CD4-positive, alpha-beta memory T cell (primary cell): ENCODE measurements around the gene GPX7. TPM values are rescaled to one million over a fixed set of nuclear protein-coding genes. Genes with fewer than 3 reads are reported as not detected.

Source experiments
- CTCF ChIA-PET: fragments of 350-600 bp; sonication (Branson Sonifier 250); formaldehyde crosslinking; loops from one replicate; lab custom pipeline; 2021; ENCODE audit warnings: inconsistent platforms; ENCODE audit not compliant: partially characterized antibody; lab: Charles Lee
- POLR2A ChIA-PET: fragments of 350-600 bp; sonication (Branson Sonifier 250); formaldehyde crosslinking; loops from one replicate; lab custom pipeline; 2021; ENCODE audit not compliant: partially characterized antibody; lab: Charles Lee
- DNase-seq, 5 donors: peaks; one replicate each; pipeline versions ENCODE4 v3.0.0 to v3.0.0-alpha.2; 2020 to 2022; ENCODE audit warnings: mixed read lengths in 1 of 5
- H3K27ac ChIP-seq: one replicate; pipeline ENCODE4 v1.7.0; 2013; ENCODE audit warnings: low read depth, low read length
- H3K27me3 ChIP-seq: 2 replicates; pipeline ENCODE4 v1.7.0; 2013; ENCODE audit warnings: mild to moderate bottlenecking, low read length, moderate library complexity; ENCODE audit not compliant: insufficient read depth
- H3K36me3 ChIP-seq: 2 replicates; pipeline ENCODE4 v1.7.0; 2013; ENCODE audit warnings: mild to moderate bottlenecking, low read length, moderate library complexity; ENCODE audit not compliant: insufficient read depth
- H3K4me1 ChIP-seq: 2 replicates; pipeline ENCODE4 v1.7.0; 2013; ENCODE audit warnings: mild to moderate bottlenecking, low read length, moderate library complexity; ENCODE audit not compliant: insufficient read depth
- H3K4me3 ChIP-seq, 2 donors: one replicate each; pipeline ENCODE4 v1.7.0; 2013; ENCODE audit warnings: low read length in 2 of 2, mild to moderate bottlenecking in 1 of 2
- H3K9me3 ChIP-seq, 2 donors: one replicate each; pipeline ENCODE4 v1.7.0; 2013; ENCODE audit warnings: low read length in 2 of 2, control low read depth in 1 of 2; ENCODE audit not compliant: control insufficient read depth in 1 of 2
- H3K27ac Mint-ChIP-seq, 7 donors: one replicate each; pipeline ENCODE4 v1.8.0; 2020 to 2021; ENCODE audit warnings: mixed read lengths in 7 of 7, mild to moderate bottlenecking in 6 of 7, inconsistent platforms in 3 of 7, moderate library complexity in 3 of 7
- H3K27me3 Mint-ChIP-seq, 2 donors: one replicate each; pipeline ENCODE4 v1.8.0; 2020 to 2021; ENCODE audit warnings: mixed read lengths in 2 of 2
- H3K36me3 Mint-ChIP-seq, 2 donors: one replicate each; pipeline ENCODE4 v1.8.0; 2020 to 2021; ENCODE audit warnings: mixed read lengths in 2 of 2, inconsistent platforms in 1 of 2, mild to moderate bottlenecking in 1 of 2
- H3K4me1 Mint-ChIP-seq, 4 donors: one replicate each; pipeline ENCODE4 v1.8.0; 2020 to 2021; ENCODE audit warnings: mixed read lengths in 4 of 4, mild to moderate bottlenecking in 1 of 4
- H3K4me3 Mint-ChIP-seq, 8 donors: one replicate each; pipeline ENCODE4 v1.8.0; 2020 to 2021; ENCODE audit warnings: mixed read lengths in 8 of 8, mild to moderate bottlenecking in 7 of 8, moderate library complexity in 6 of 8, inconsistent platforms in 3 of 8
- H3K9me3 Mint-ChIP-seq, 8 donors: one replicate each; pipeline ENCODE4 v1.8.0; 2020 to 2021; ENCODE audit warnings: mixed read lengths in 8 of 8, mild to moderate bottlenecking in 5 of 8, inconsistent platforms in 3 of 8, moderate library complexity in 1 of 8
- intact Hi-C: fragments of 100-400 bp; cut with micrococcal nuclease; formaldehyde crosslinking; loops from one replicate; pipeline ENCODE4 v1.15.1; 2023
- polyA plus RNA-seq, 2 donors: library from polyadenylated mRNA; unstranded; fragments of 300-500 nt; fragmentation: Illumina TruSeq; gene quantifications; one replicate each; pipeline ENCODE4 v1.2.3, GENCODE V29; 2021
- total RNA-seq, 2 experiments: library from RNA; stranded (reverse); gene quantifications; one replicate each; pipeline ENCODE4 v1.2.3, GENCODE V29; 2021

The GPX7 gene
- total and polyA plus RNA-seq, 4 experiments from 2014 or later, result 26.3 to 34.4 (median 30.8) TPM

DNA sequence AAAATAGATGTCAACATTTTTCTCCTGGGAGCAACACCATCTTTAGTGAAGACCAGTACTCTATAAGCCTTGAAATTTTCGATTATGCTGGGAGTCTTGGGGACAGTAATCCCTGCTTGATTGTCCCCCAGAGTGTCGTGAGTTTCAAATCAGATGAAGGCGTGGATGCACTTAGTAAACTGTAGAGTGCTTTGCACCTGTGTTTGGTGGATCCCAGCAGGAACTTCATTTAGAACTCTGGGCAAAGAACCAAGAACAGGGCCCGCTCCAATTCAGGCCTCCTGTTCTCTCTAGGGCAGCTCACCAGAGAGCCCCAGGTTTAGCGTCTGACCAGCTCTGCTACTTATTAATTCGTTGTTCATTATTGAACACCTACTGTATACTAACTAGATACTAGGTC lies 1.5 kb downstream of the GPX7 start:
- no peaks in the 10 kb centered on the region for H3K27me3 ChIP-seq
- H3K4me3 ChIP-seq, result peak overlapping the region in 1 of 2 donors; percentile 64
- no peak for DNase-seq
- intact Hi-C loops, result loop anchor here (1.0 to 10.0 kb wide), 3 partner anchors 29 to 81 kb away; partner anchors contain the start of gene TUT4
- H3K27me3 Mint-ChIP-seq, result no peaks in the 10 kb centered on the region
- ChIA-PET POLR2A (interaction anchor here (0.9 to 10.4 kb wide), 6 partner anchors 10 to 200 kb away, joined by 3 to 188 read pairs (median 6); partner anchors contain the start of genes ORC1, PRPF38A, SHISAL2A and TUT4), CTCF (interaction anchor here (1.1 to 2.2 kb wide), 4 partner anchors 9 to 34 kb away, joined by 3 to 15 read pairs (median 4); partner anchors contain the start of gene SHISAL2A)
- H3K4me1 ChIP-seq, result peaks cover 39% of the 10 kb centered on the region
- no peaks in the 10 kb centered on the region for H3K9me3 ChIP-seq
- H3K27ac Mint-ChIP-seq, result peak overlapping the region; percentile 89 to 97 (median 94)
- peaks cover 38 to 61% (median 48%) of the 10 kb centered on the region in 4 donors for H3K4me1 Mint-ChIP-seq
- H3K4me3 Mint-ChIP-seq, result peak overlapping the region; percentile 89 to 94 (median 92)
- peaks cover 20% of the 10 kb centered on the region for H3K36me3 ChIP-seq
- peaks cover 21 to 34% of the 10 kb centered on the region in 2 donors for H3K36me3 Mint-ChIP-seq
- H3K9me3 Mint-ChIP-seq, result peaks cover 0 to 1% (median 0%) of the 10 kb centered on the region in 8 donors
- H3K27ac ChIP-seq, result peak overlapping the region; percentile 69

DNA sequence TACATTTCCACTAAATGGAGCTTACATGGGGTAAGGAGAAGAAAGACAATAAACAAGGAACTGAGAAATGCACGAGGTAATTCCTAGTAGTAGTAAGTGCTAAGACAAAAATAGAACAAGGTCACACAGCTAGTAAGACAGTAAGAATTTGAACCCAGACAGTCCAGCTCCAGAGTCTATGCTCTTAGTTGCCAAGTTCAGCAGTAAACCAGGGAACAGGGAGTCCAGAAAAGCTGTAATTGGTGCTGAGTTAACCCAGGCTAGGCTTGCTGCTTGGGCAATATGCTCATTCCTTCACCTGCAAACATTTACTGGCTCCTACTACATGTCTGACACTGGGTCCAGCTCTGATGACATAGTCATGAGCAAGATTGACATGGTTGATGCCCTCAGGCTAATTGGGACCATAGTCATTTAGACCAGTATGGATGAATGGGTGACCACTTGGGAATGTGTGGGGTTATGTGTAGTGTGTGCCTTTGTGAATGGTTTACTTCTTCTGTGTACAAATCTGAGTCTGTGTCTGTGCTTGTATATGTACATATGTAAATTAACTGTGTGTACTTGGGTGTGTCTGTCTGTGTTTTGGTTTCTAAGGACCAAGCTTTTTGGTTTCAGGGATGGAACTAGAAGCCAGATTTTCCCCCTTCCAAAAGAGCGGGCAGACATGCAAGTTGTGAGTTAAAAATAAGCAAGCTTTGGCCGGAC lies 2.0 kb downstream of the GPX7 start:
- H3K9me3 ChIP-seq, result no peaks in the 10 kb centered on the region
- peaks cover 39% of the 10 kb centered on the region for H3K4me1 ChIP-seq
- Mint-ChIP-seq H3K36me3 (peaks cover 21 to 35% of the 10 kb centered on the region in 2 donors), H3K4me1 (peaks cover 38 to 61% (median 48%) of the 10 kb centered on the region in 4 donors), H3K27ac (peak overlapping the region; percentile 89 to 97 (median 94)), H3K27me3 (no peaks in the 10 kb centered on the region), H3K4me3 (peak overlapping the region; percentile 89 to 94 (median 92)), H3K9me3 (no peaks in the 10 kb centered on the region)
- peaks cover 20% of the 10 kb centered on the region for H3K36me3 ChIP-seq
- CTCF ChIA-PET, result interaction anchor here (0.7 to 2.2 kb wide), 8 partner anchors 9 to 1524 kb away, joined by 3 to 15 read pairs (median 4); partner anchors contain the start of gene SHISAL2A
- intact Hi-C loops, result loop anchor here (10.0 kb wide), 1 partner anchor 81 kb away; no protein-coding TSS in a partner anchor
- POLR2A ChIA-PET, result interaction anchor here (0.9 to 10.4 kb wide), 5 partner anchors 9 to 200 kb away, joined by 3 to 188 read pairs (median 8); partner anchors contain the start of genes ORC1, SHISAL2A and TUT4
- no peak for DNase-seq
- H3K4me3 ChIP-seq, result no peak overlapping the region
- peak overlapping the region; percentile 3 for H3K27ac ChIP-seq
- no peaks in the 10 kb centered on the region for H3K27me3 ChIP-seq

GRCh38 chr1:52613636-52614373 lies 11.6 kb downstream of the GPX7 start:
- CTCF ChIA-PET, result interaction anchor here (0.7 to 2.2 kb wide), 4 partner anchors 10 to 52 kb away, joined by 3 to 5 read pairs (median 4); no protein-coding TSS in a partner anchor
- H3K9me3 ChIP-seq, result no peaks in the 10 kb centered on the region
- H3K27ac ChIP-seq, result no peak overlapping the region

DNA sequence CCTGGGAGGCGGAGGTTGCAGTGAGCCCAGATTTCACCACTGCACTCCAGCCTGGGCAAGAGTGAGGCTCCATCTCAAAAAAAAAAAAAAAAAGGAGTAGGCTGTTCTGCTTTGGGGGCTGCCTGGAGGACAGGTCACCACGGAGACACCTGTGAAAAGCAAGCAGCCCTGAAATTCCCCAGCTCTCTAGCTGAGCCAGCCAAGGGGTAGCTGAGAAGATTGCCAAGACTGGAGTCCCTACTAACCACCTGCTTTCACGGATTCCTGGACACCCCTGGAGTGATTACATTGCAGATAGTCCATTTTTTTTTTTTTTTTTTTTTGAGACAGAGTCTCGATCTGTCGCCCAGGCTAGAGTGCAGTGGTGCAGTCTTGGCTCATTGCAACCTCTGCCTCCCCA lies 12.5 kb downstream of the GPX7 start:
- no peak for DNase-seq
- Mint-ChIP-seq H3K36me3 (peaks cover 11 to 18% of the 10 kb centered on the region in 2 donors), H3K9me3 (no peaks in the 10 kb centered on the region), H3K27ac (no peak overlapping the region), H3K4me3 (no peak overlapping the region), H3K4me1 (peaks cover 12 to 36% (median 25%) of the 10 kb centered on the region in 4 donors), H3K27me3 (no peaks in the 10 kb centered on the region)
- no peaks in the 10 kb centered on the region for H3K9me3 ChIP-seq
- no peaks in the 10 kb centered on the region for H3K27me3 ChIP-seq
- H3K36me3 ChIP-seq, result no peaks in the 10 kb centered on the region
- no peak overlapping the region for H3K27ac ChIP-seq
- POLR2A ChIA-PET, result interaction anchor here (1.6 to 2.2 kb wide), 4 partner anchors 11 to 23 kb away, joined by 4 to 9 read pairs (median 6); partner anchors contain the start of gene SHISAL2A
- intact Hi-C loops, result no loop called here
- CTCF ChIA-PET, result interaction anchor here (0.7 to 2.2 kb wide), 3 partner anchors 18 to 72 kb away, joined by 3 to 4 read pairs (median 3); no protein-coding TSS in a partner anchor
- H3K4me3 ChIP-seq, result no peak overlapping the region
- H3K4me1 ChIP-seq, result peaks cover 11% of the 10 kb centered on the region

More at GRCh38 chr1:52613636-52614373, 11.6 kb downstream of the GPX7 start:
- H3K36me3 ChIP-seq, result no peaks in the 10 kb centered on the region
- no peak overlapping the region for H3K4me3 ChIP-seq
- Mint-ChIP-seq H3K36me3 (peaks cover 11 to 18% of the 10 kb centered on the region in 2 donors), H3K4me1 (peaks cover 12 to 36% (median 25%) of the 10 kb centered on the region in 4 donors), H3K9me3 (no peaks in the 10 kb centered on the region), H3K27ac (peak overlapping the region; percentile 23 to 87 (median 52)), H3K27me3 (no peaks in the 10 kb centered on the region), H3K4me3 (peak overlapping the region in 1 of 8 donors; percentile 20)
- H3K27me3 ChIP-seq, result no peaks in the 10 kb centered on the region
- POLR2A ChIA-PET, result interaction anchor here (1.1 to 2.2 kb wide), 5 partner anchors 10 to 72 kb away, joined by 3 to 8 read pairs (median 4); no protein-coding TSS in a partner anchor
- intact Hi-C loops, result no loop called here
- H3K4me1 ChIP-seq, result peaks cover 11% of the 10 kb centered on the region
- no peak for DNase-seq

DNA sequence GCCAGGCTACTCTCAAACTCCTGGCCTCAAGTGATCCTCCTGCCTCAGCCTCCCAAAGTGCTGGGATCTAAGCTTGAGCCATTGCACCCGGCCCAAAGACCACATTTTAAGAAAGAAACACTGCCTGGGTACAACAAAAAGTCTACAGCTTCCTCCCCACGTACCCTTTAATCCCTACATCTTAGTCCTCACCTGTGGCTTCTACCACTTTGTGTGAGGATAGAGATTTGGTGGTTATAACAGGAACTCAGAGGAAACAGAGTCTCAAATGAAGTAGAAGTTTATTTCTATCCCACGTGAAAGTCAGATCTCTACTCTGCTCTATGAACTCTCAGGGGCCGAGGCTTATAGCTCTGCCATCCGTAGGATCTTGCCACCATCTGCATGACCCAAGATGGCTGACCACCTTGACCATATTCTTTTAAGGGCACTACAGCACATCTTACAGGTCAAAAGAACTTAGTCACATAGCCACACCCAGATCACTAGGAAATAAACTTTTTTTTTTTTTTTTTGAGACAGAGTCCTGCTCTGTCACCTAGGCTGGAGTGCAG lies 13.4 kb downstream of the GPX7 start:
- Histone ChIP-seq H3K27me3 (no peaks in the 10 kb centered on the region), H3K36me3 (no peaks in the 10 kb centered on the region), H3K9me3 (no peaks in the 10 kb centered on the region), H3K4me1 (peaks cover 11% of the 10 kb centered on the region), H3K4me3 (no peak overlapping the region), H3K27ac (no peak overlapping the region)
- peaks cover 0 to 2% (median 0%) of the 10 kb centered on the region in 8 donors for H3K9me3 Mint-ChIP-seq
- intact Hi-C loops, result no loop called here
- ChIA-PET CTCF (interaction anchor here (1.2 kb wide), 1 partner anchor 71 kb away, joined by 3 read pairs; no protein-coding TSS in a partner anchor), POLR2A (interaction anchor here (1.0 to 1.8 kb wide), 2 partner anchors 17 to 63 kb away, joined by 3 to 9 read pairs; partner anchors contain the start of genes SHISAL2A and TUT4)
- H3K27me3 Mint-ChIP-seq, result no peaks in the 10 kb centered on the region
- H3K27ac Mint-ChIP-seq, result peak overlapping the region in 5 of 7 donors; percentile 51 to 82 (median 74)
- peaks cover 13 to 36% (median 27%) of the 10 kb centered on the region in 4 donors for H3K4me1 Mint-ChIP-seq
- H3K4me3 Mint-ChIP-seq, result no peak overlapping the region
- no peak for DNase-seq
- H3K36me3 Mint-ChIP-seq, result peaks cover 16 to 20% of the 10 kb centered on the region in 2 donors

DNA sequence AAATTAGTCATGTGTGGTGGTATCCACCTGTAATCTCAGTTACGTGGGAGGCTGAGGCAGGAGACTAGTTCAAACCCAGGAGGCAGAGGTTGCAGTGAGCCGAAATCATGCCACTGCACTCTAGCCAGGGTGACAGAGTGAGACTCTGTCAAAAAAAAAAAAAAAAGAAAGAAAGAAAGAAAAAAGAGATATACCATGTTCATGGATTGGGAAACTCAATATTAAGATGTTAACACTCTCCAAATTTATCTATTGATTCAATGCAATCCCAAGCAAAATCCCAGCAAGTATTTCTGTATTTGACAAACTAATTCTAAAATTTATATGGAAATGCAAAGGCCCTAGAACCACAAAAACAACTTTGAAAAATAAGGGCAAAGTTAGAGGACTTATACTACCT lies 19.8 kb downstream of the GPX7 start:
- Histone ChIP-seq H3K4me1 (no peaks in the 10 kb centered on the region), H3K27ac (no peak overlapping the region), H3K9me3 (no peaks in the 10 kb centered on the region), H3K27me3 (no peaks in the 10 kb centered on the region), H3K4me3 (no peak overlapping the region), H3K36me3 (no peaks in the 10 kb centered on the region)
- Mint-ChIP-seq H3K27me3 (no peaks in the 10 kb centered on the region), H3K27ac (no peak overlapping the region), H3K4me3 (no peak overlapping the region), H3K4me1 (peaks cover 6 to 22% (median 15%) of the 10 kb centered on the region in 4 donors), H3K9me3 (peaks cover 0 to 7% (median 2%) of the 10 kb centered on the region in 8 donors), H3K36me3 (peaks cover 9 to 11% of the 10 kb centered on the region in 2 donors)
- ChIA-PET CTCF (interaction anchor here (3.0 kb wide), 1 partner anchor 11 kb away, joined by 12 read pairs; the partner anchor contains the start of gene SHISAL2A), POLR2A (interaction anchor here (1.4 kb wide), 1 partner anchor 12 kb away, joined by 4 read pairs; the partner anchor contains the start of gene SHISAL2A)
- intact Hi-C loops, result no loop called here
- DNase-seq, result no peak
